ENCODE data around the gene BRSK2.

Gene BRSK2

DNA sequence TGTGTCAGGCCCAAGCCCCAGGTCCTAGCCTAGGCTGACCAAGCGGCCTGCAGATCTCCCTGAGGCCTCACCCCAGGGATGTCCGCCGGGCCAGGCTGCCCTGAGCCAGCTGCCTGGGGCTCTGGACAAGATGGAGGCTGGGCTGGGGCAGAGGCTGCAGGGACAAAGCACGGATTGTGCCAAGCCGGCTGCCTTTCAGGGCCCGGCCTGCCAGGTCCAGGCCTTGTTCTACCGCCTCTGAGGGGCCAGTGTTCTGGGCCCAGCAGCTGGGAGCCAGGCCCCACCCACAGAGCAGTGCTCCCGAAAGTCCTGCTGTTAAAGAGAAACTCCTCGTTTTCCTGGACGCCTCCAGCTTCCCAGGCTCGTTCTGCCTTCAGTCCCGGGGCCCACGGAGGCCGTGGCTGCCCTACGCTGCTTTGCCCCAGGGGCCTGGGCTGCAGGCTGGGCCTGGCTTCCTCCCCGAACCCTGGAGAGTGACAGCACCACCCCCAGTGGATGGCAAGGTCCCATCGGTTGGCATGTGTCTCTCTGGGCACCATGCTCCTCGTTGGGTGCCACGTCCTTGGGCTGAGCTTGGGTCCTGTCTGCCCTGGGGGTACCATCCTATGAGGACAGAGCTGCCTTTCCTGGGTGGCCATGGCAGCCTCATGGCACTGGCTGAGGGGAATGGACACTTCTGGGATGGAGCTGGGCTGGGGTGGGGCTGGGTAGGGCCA lies 7.6 kb downstream of the BRSK2 start (continued):
- no peak for TF ChIP-seq ZNF132 (tag by site-specific recombination; IDR thresholded peaks at IDR 0.05; ENCODE audit: borderline replicate concordance)

DNA sequence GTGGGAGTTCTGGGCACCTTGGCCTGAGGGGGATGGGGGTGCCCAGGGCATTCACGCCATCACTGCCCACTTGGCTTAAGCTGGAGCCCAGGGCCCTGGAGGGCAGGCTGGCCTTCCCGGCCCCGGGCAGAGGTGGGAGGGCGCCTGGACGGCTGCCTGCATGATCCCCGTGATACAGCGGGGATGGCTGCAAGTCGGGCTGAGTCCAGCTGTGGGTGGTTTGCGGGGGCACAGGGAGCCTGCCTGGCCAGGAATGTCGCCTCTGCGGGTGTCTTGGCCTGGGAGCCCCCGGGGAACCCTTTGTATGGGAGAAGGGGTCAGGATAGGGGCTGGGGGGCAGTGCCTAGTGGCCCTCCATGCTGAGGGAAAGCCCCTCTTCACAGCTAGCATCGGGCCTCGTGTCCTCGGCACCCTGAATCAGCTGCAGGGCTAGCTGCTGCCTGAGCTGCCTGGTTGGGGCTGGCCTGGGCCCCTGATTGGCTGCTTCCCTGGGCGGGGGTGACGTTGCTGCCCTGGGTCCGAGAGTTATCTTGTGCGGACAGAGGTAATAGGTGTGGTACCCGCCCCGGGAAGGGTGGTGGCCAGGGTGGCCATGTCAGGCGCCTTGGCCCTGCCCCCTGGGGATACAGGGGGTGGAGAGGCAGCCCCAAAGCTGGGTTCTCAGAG lies 8.3 kb downstream of the BRSK2 start:
- Histone ChIP-seq H3K4me1 (ENCODE audit: control insufficient read depth, insufficient read depth, low read length) (no peaks in the 10 kb centered on the region), H3K9me3 (ENCODE audit: control insufficient read depth, insufficient read depth, low read depth, low read length) (no peaks in the 10 kb centered on the region), H3K27ac (ENCODE audit: extremely low read depth, low read depth, low read length) (no peak overlapping the region), H3K36me3 (ENCODE audit: control insufficient read depth in 2 of 2, insufficient read depth in 1 of 2, low read length in 2 of 2) (peaks cover 0 to 6% of the 10 kb centered on the region in 2 experiments; a peak in 1 of 3 replicates), H3K4me3 (ENCODE audit: low read depth, low read length) (no peak overlapping the region)
- CTCF ChIA-PET, result no interaction called here
- TF ChIP-seq, protein P1, sequence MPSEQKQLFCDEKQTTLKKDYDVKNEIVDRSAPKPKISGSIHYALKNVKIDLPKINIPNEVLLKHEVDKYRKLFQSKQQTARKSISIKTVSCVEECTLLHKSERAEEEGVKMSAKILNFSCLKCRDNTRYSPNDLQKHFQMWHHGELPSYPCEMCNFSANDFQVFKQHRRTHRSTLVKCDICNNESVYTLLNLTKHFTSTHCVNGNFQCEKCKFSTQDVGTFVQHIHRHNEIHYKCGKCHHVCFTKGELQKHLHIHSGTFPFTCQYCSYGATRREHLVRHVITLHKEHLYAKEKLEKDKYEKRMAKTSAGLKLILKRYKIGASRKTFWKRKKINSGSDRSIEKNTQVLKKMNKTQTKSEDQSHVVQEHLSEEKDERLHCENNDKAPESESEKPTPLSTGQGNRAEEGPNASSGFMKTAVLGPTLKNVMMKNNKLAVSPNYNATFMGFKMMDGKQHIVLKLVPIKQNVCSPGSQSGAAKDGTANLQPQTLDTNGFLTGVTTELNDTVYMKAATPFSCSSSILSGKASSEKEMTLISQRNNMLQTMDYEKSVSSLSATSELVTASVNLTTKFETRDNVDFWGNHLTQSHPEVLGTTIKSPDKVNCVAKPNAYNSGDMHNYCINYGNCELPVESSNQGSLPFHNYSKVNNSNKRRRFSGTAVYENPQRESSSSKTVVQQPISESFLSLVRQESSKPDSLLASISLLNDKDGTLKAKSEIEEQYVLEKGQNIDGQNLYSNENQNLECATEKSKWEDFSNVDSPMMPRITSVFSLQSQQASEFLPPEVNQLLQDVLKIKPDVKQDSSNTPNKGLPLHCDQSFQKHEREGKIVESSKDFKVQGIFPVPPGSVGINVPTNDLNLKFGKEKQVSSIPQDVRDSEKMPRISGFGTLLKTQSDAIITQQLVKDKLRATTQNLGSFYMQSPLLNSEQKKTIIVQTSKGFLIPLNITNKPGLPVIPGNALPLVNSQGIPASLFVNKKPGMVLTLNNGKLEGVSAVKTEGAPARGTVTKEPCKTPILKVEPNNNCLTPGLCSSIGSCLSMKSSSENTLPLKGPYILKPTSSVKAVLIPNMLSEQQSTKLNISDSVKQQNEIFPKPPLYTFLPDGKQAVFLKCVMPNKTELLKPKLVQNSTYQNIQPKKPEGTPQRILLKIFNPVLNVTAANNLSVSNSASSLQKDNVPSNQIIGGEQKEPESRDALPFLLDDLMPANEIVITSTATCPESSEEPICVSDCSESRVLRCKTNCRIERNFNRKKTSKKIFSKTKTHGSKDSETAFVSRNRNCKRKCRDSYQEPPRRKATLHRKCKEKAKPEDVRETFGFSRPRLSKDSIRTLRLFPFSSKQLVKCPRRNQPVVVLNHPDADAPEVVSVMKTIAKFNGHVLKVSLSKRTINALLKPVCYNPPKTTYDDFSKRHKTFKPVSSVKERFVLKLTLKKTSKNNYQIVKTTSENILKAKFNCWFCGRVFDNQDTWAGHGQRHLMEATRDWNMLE (tag by site-specific recombination; conservative IDR thresholded peaks at IDR 0.05; ENCODE audit: low read depth), result no peak
- TF ChIP-seq ZNF138 (tag by site-specific recombination; IDR thresholded peaks at IDR 0.05; ENCODE audit: borderline replicate concordance) (no peak), ZNF585B (tag by site-specific recombination; IDR thresholded peaks at IDR 0.05) (no peak)
- POLR2A ChIA-PET, result no interaction called here

DNA sequence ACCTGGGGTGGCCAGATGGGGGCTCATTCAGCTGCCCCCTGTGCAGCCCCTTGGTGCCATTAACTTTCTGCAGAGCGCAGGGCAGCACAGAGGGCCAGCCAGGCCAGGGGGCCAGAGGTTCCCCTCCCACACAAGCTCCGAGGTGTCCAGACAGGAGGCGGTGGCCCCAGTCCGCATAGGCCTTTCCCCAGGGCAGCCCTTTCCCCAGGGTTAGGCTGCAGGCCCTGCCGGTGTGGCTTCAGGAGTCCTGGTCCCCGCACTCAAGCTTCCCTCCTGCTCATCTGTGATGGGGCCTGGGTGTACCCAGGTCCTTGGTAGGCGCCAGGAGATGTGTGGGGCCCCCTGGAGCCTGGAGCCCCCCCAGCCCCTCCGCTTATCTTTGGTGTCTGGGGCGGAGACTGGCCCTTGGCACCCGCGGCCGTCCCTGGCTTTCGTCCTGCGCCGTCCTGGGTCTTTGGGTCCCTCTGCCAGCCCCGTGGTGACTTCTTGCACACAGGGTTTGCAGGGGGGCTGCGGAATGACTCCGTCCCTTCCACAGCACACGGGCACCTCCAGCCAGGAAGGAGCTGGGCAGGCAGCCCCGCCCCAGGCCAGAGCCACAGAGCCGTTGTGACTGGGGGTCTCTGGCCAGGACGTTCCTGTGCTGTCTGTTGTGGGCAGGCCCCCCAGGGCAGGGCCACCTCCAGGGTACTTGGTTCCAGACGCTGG lies 8.9 kb downstream of the BRSK2 start:
- TF ChIP-seq BCL11B (tag by site-specific recombination; IDR thresholded peaks at IDR 0.05; ENCODE audit: low read depth) (no peak), PRDM1 (tag by site-specific recombination; IDR thresholded peaks at IDR 0.05) (no peak), ZNF596 (tag by site-specific recombination; IDR thresholded peaks at IDR 0.05) (no peak), OSR2 (tag by site-specific recombination; IDR thresholded peaks at IDR 0.05) (no peak), ZNF514 (tag by site-specific recombination; IDR thresholded peaks at IDR 0.05) (no peak), ZNF623 (tag by site-specific recombination; IDR thresholded peaks at IDR 0.05) (no peak), YY2 (tag by site-specific recombination; IDR thresholded peaks at IDR 0.05) (no peak), SETDB1 (IDR thresholded peaks at IDR 0.05; ENCODE audit: insufficient read length, low read length) (no peak), ZNF341 (tag by site-specific recombination; IDR thresholded peaks at IDR 0.05; ENCODE audit: low read depth) (no peak), ZNF549 (tag by site-specific recombination; IDR thresholded peaks at IDR 0.05) (no peak), ZNF521 (tag by site-specific recombination; IDR thresholded peaks at IDR 0.05) (no peak), ZSCAN23 (tag by site-specific recombination; IDR thresholded peaks at IDR 0.05) (no peak), ZNF776 (tag by site-specific recombination; IDR thresholded peaks at IDR 0.05; ENCODE audit: borderline replicate concordance) (no peak), ZBTB1 (tag by site-specific recombination; IDR thresholded peaks at IDR 0.05) (no peak)
- TF ChIP-seq, protein P2, sequence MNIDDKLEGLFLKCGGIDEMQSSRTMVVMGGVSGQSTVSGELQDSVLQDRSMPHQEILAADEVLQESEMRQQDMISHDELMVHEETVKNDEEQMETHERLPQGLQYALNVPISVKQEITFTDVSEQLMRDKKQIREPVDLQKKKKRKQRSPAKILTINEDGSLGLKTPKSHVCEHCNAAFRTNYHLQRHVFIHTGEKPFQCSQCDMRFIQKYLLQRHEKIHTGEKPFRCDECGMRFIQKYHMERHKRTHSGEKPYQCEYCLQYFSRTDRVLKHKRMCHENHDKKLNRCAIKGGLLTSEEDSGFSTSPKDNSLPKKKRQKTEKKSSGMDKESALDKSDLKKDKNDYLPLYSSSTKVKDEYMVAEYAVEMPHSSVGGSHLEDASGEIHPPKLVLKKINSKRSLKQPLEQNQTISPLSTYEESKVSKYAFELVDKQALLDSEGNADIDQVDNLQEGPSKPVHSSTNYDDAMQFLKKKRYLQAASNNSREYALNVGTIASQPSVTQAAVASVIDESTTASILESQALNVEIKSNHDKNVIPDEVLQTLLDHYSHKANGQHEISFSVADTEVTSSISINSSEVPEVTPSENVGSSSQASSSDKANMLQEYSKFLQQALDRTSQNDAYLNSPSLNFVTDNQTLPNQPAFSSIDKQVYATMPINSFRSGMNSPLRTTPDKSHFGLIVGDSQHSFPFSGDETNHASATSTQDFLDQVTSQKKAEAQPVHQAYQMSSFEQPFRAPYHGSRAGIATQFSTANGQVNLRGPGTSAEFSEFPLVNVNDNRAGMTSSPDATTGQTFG (tag by site-specific recombination; IDR thresholded peaks at IDR 0.05; ENCODE audit: borderline replicate concordance), result no peak
- TF ChIP-seq, protein P3, sequence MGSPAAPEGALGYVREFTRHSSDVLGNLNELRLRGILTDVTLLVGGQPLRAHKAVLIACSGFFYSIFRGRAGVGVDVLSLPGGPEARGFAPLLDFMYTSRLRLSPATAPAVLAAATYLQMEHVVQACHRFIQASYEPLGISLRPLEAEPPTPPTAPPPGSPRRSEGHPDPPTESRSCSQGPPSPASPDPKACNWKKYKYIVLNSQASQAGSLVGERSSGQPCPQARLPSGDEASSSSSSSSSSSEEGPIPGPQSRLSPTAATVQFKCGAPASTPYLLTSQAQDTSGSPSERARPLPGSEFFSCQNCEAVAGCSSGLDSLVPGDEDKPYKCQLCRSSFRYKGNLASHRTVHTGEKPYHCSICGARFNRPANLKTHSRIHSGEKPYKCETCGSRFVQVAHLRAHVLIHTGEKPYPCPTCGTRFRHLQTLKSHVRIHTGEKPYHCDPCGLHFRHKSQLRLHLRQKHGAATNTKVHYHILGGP (tag by site-specific recombination; IDR thresholded peaks at IDR 0.05), result no peak
- H3K36me3 ChIP-seq (ENCODE audit: control insufficient read depth in 2 of 2, insufficient read depth in 1 of 2, low read length in 2 of 2), result peaks cover 0 to 5% of the 10 kb centered on the region in 2 experiments; a peak in 1 of 3 replicates
- CTCF ChIA-PET, result no interaction called here
- POLR2A ChIA-PET, result no interaction called here
- H3K4me1 ChIP-seq (ENCODE audit: control insufficient read depth, insufficient read depth, low read length), result no peaks in the 10 kb centered on the region
- no peaks in the 10 kb centered on the region for H3K9me3 ChIP-seq (ENCODE audit: control insufficient read depth, insufficient read depth, low read depth, low read length)
- H3K4me3 ChIP-seq (ENCODE audit: low read depth, low read length), result no peak overlapping the region
- H3K27ac ChIP-seq (ENCODE audit: extremely low read depth, low read depth, low read length), result no peak overlapping the region

Data from HEK293 (cell line).